H1 (cell line): ENCODE measurements around the gene RIN3. TPM values are rescaled to one million over a fixed set of nuclear protein-coding genes. Genes with fewer than 3 reads are reported as not detected.

ENCODE experiments used
- CTCF ChIA-PET: fragments of 300-600 bp; sonication (Branson Sonifier 250); formaldehyde crosslinking; loops from one replicate; lab custom pipeline; 2021; ENCODE audit not compliant: partially characterized antibody; lab: Charles Lee
- POLR2A ChIA-PET: fragments of 300-600 bp; sonication (Branson Sonifier 250); formaldehyde crosslinking; loops from one replicate; lab custom pipeline; 2021; ENCODE audit warnings: inconsistent platforms; ENCODE audit not compliant: partially characterized antibody; lab: Charles Lee
- DNase-seq, 2 experiments: peaks; one replicate each; pipeline versions ENCODE4 v3.0.0 to v3.0.0-alpha.2; 2010 to 2022; ENCODE audit warnings: low spot score in 2 of 2, low read depth in 1 of 2, mixed read lengths in 1 of 2
- FAIRE-seq: peaks from 2 replicates; lab custom pipeline; 2011; peaks lifted over from hg19 to GRCh38; lab: Jason Lieb, UNC
- H2AFZ ChIP-seq: 2 replicates; pipeline ENCODE4 v1.8.1; 2012; ENCODE audit warnings: low read length, inconsistent platforms
- H2AK5ac ChIP-seq: 2 replicates; pipeline ENCODE4 v1.6.1; 2013; ENCODE audit warnings: low read depth, low read length
- H2BK120ac ChIP-seq: replicated peaks from 2 replicates; pipeline ENCODE3; 2013; ENCODE audit warnings: low read depth, low read length, inconsistent platforms
- H2BK12ac ChIP-seq: 2 replicates; pipeline ENCODE4 v1.6.1; 2013; ENCODE audit warnings: low read depth, low read length
- H2BK15ac ChIP-seq: 2 replicates; pipeline ENCODE4 v1.6.1; 2013; ENCODE audit warnings: low read length
- H2BK20ac ChIP-seq: 2 replicates; pipeline ENCODE4 v1.6.1; 2013; ENCODE audit warnings: low read length
- H2BK5ac ChIP-seq: 2 replicates; pipeline ENCODE4 v1.6.1; 2013; ENCODE audit warnings: low read depth, low read length
- H3K14ac ChIP-seq: 2 replicates; pipeline ENCODE4 v1.6.1; 2013; ENCODE audit warnings: inconsistent platforms; ENCODE audit not compliant: insufficient read length
- H3K18ac ChIP-seq: 2 replicates; pipeline ENCODE4 v1.6.1; 2013; ENCODE audit warnings: low read length; ENCODE audit errors: extremely low read depth
- H3K23ac ChIP-seq: 2 replicates; pipeline ENCODE4 v1.6.1; 2013; ENCODE audit warnings: inconsistent platforms; ENCODE audit not compliant: insufficient read length
- H3K23me2 ChIP-seq: 2 replicates; pipeline ENCODE4 v1.6.1; 2013; ENCODE audit warnings: low read depth, low read length
- H3K27ac ChIP-seq: 2 replicates; pipeline ENCODE4 v1.6.1; 2011; ENCODE audit warnings: low read depth, low read length, inconsistent platforms
- H3K27me3 ChIP-seq, 4 experiments: replicated peaks in 1 of 4; 1 replicate in 1 of 4; 2 replicates in 3 of 4; pipeline versions ENCODE4 v1.6.1 to v1.8.1; 2011 to 2013; ENCODE audit warnings: low read length in 3 of 4, mild to moderate bottlenecking in 3 of 4, inconsistent platforms in 2 of 4, mixed read lengths in 2 of 4, moderate library complexity in 1 of 4; ENCODE audit not compliant: control insufficient read depth in 3 of 4, insufficient read depth in 3 of 4; ENCODE audit errors: extremely low read depth in 1 of 4
- H3K36me3 ChIP-seq, 4 experiments: 2 replicates each; pipeline versions ENCODE4 v1.6.1 to v1.8.1; 2011 to 2013; ENCODE audit warnings: mild to moderate bottlenecking in 4 of 4, low read length in 3 of 4, moderate library complexity in 2 of 4, control low read depth in 1 of 4, inconsistent platforms in 1 of 4; ENCODE audit not compliant: insufficient read depth in 4 of 4, control insufficient read depth in 2 of 4
- H3K4ac ChIP-seq: replicated peaks from 2 replicates; pipeline ENCODE3; 2013; ENCODE audit warnings: low read length, low read depth, mixed read lengths, inconsistent platforms; ENCODE audit not compliant: insufficient read length
- H3K4me1 ChIP-seq, 4 experiments: replicated peaks in 1 of 4; 1 replicate in 1 of 4; 2 replicates in 3 of 4; pipeline versions ENCODE4 v1.6.1 to v1.8.1; 2011 to 2013; ENCODE audit warnings: low read length in 3 of 4, inconsistent platforms in 2 of 4, mixed read lengths in 1 of 4; ENCODE audit not compliant: insufficient read depth in 4 of 4, control insufficient read depth in 3 of 4
- H3K4me2 ChIP-seq, 2 experiments: 2 replicates each; pipeline versions ENCODE4 v1.6.1 to v1.8.1; 2011 to 2013; ENCODE audit warnings: low read depth in 2 of 2, low read length in 2 of 2, control low read depth in 1 of 2, inconsistent platforms in 1 of 2, mild to moderate bottlenecking in 1 of 2; ENCODE audit not compliant: insufficient read depth in 1 of 2
- H3K4me3 ChIP-seq, 4 experiments: fragments of 200-600, 300-600 bp in 1 of 4; sonication (generic), shearing (Covaris generic), sonication (Bioruptor Twin) in 1 of 4; 2 replicates each; pipeline versions ENCODE4 v1.5.1 to v1.8.1; 2011 to 2016; ENCODE audit warnings: low read length in 4 of 4, low read depth in 3 of 4, control low read depth in 2 of 4, inconsistent platforms in 2 of 4, mild to moderate bottlenecking in 2 of 4, mixed read lengths in 1 of 4, moderate library complexity in 1 of 4; ENCODE audit not compliant: insufficient read depth in 2 of 4; ENCODE audit errors: extremely low read depth in 1 of 4
- H3K56ac ChIP-seq: replicated peaks from 2 replicates; pipeline ENCODE3; 2013; ENCODE audit warnings: low read depth, mild to moderate bottlenecking, mixed read lengths, low read length, inconsistent platforms; ENCODE audit not compliant: insufficient read length
- H3K79me1 ChIP-seq: 2 replicates; pipeline ENCODE4 v1.6.1; 2013; ENCODE audit warnings: low read depth, low read length, control low read depth
- H3K79me2 ChIP-seq, 2 experiments: 2 replicates each; pipeline versions ENCODE4 v1.6.1 to v1.8.1; 2012 to 2013; ENCODE audit warnings: low read length in 2 of 2, mild to moderate bottlenecking in 2 of 2, inconsistent platforms in 1 of 2; ENCODE audit not compliant: insufficient read depth in 2 of 2, control insufficient read depth in 1 of 2
- H3K9ac ChIP-seq, 4 experiments: replicated peaks in 1 of 4; 1 replicate in 1 of 4; 2 replicates in 3 of 4; pipeline versions ENCODE4 v1.6.1 to v1.8.1; 2011 to 2013; ENCODE audit warnings: low read depth in 3 of 4, low read length in 3 of 4, control low read depth in 2 of 4, mild to moderate bottlenecking in 2 of 4, moderate library complexity in 2 of 4, inconsistent platforms in 1 of 4; ENCODE audit errors: extremely low read depth in 1 of 4
- H3K9me3 ChIP-seq, 2 experiments: 2 replicates each; pipeline versions ENCODE4 v1.6.1 to v1.8.1; 2012 to 2013; ENCODE audit warnings: mild to moderate bottlenecking in 2 of 2, moderate library complexity in 2 of 2, control low read depth in 1 of 2, inconsistent platforms in 1 of 2, low read depth in 1 of 2, low read length in 1 of 2, mixed read lengths in 1 of 2; ENCODE audit not compliant: insufficient read depth in 2 of 2
- H4K20me1 ChIP-seq, 2 experiments: replicated peaks in 1 of 2; 2 replicates each; pipeline versions ENCODE3 to v1.8.1; 2011 to 2013; ENCODE audit warnings: inconsistent platforms in 2 of 2, low read length in 2 of 2, mild to moderate bottlenecking in 1 of 2; ENCODE audit not compliant: insufficient read depth in 2 of 2, control insufficient read depth in 1 of 2
- H4K5ac ChIP-seq: 2 replicates; pipeline ENCODE4 v1.6.1; 2013; ENCODE audit warnings: low read length, low read depth, mixed read lengths, inconsistent platforms; ENCODE audit not compliant: insufficient read length
- H4K8ac ChIP-seq: 2 replicates; pipeline ENCODE4 v1.8.0; 2013; ENCODE audit warnings: mild to moderate bottlenecking, moderate library complexity, low read length, inconsistent platforms; ENCODE audit not compliant: insufficient read depth; ENCODE audit errors: extremely low read depth
- H4K91ac ChIP-seq: replicated peaks from 2 replicates; pipeline ENCODE3; 2013; ENCODE audit warnings: low read length, mixed read lengths, inconsistent platforms; ENCODE audit not compliant: insufficient read length
- ATF2 ChIP-seq: IDR thresholded peaks from 2 replicates; pipeline ENCODE4 v1.6.1; 2012; ENCODE audit warnings: low read length, inconsistent platforms
- BCL11A ChIP-seq, 2 experiments: IDR thresholded peaks; one replicate each; pipeline ENCODE4 v1.6.1; 2011; ENCODE audit warnings: low read depth in 2 of 2, low read length in 2 of 2, mild to moderate bottlenecking in 2 of 2
- FOSL1 ChIP-seq: IDR thresholded peaks from 2 replicates; pipeline ENCODE4 v1.6.1; 2011; ENCODE audit warnings: mild to moderate bottlenecking, low read depth, low read length, moderate library complexity; ENCODE audit not compliant: insufficient read depth
- KDM4A ChIP-seq: IDR thresholded peaks from one replicate; pipeline ENCODE4 v1.7.1; 2012; ENCODE audit warnings: low read depth, mild to moderate bottlenecking, moderate library complexity, low read length, inconsistent platforms; ENCODE audit not compliant: severe bottlenecking
- PHF8 ChIP-seq: fragments of 200-600 bp; sonication (generic); conservative IDR thresholded peaks from 2 replicates; pipeline ENCODE4 v1.7.1; 2012; ENCODE audit warnings: low read depth, mild to moderate bottlenecking, inconsistent platforms, low read length, moderate library complexity
- SIRT6 ChIP-seq: IDR thresholded peaks from one replicate; pipeline ENCODE4 v1.7.1; 2012; ENCODE audit warnings: low read length, inconsistent platforms
- SIX5 ChIP-seq: IDR thresholded peaks from 2 replicates; pipeline ENCODE4 v1.6.1; 2011; ENCODE audit warnings: mild to moderate bottlenecking, low read depth, low read length
- USF2 ChIP-seq: IDR thresholded peaks from 2 replicates; pipeline ENCODE4 v1.6.1; 2011; ENCODE audit warnings: low read length, improper control_type of control experiment
- WGBS, 2 experiments: shearing (Covaris generic) in 1 of 2; methylation state at CpG; one replicate each; pipeline versions ENCODE4 v1.1.6 to v1.1.7; 2013 to 2015; ENCODE audit warnings: low lambda C conversion rate in 2 of 2, mixed read lengths in 2 of 2, inconsistent platforms in 1 of 2, low coverage in 1 of 2, missing lambda C conversion rate in 1 of 2; ENCODE audit not compliant: insufficient replicate concordance in 2 of 2, insufficient coverage in 1 of 2, insufficient read length in 1 of 2; ENCODE audit errors: extremely low coverage in 1 of 2, missing lambda C conversion rate in 1 of 2; 5-methylcytosine and 5-hydroxymethylcytosine counted together
- polyA plus RNA-seq, 7 experiments: library from polyadenylated mRNA; depleted of rRNA in 3 of 7; stranded (reverse) in 5 of 7; unstranded in 2 of 7; fragments of >200 nt in 5 of 7; fragments of 200-250 nt in 2 of 7; gene quantifications; 1 replicate in 5 of 7; 2 replicates in 1 of 7; 4 replicates in 1 of 7; pipeline versions ENCODE4 v1.2.1 to v1.2.3, GENCODE V29; 2011 to 2013; ENCODE audit warnings: missing spikeins in 2 of 7, mixed read lengths in 2 of 7
- total RNA-seq: library from RNA; stranded (reverse); fragmentation: NEBNext Ultra II Directional; extraction: Animal tissue kit (Norgen Biotek cat#: 25700); gene quantifications from 2 replicates; pipeline ENCODE4 v1.2.1, GENCODE V29; 2021

The RIN3 gene
- total and polyA plus RNA-seq, 2 of the 8 experiments (the other 6 are each of a cell fraction or from before 2014, with no cell fraction given): 0.59 to 1.5 TPM

- ChIA-PET POLR2A (interaction anchor here (1.2 to 1.3 kb wide), 2 partner anchors 10 to 12 kb away, joined by 3 read pairs; no protein-coding TSS in a partner anchor), CTCF (interaction anchor here (0.7 to 6.5 kb wide), 7 partner anchors 9 to 95 kb away, joined by 3 to 39 read pairs (median 4); no protein-coding TSS in a partner anchor)
- Histone ChIP-seq H2BK15ac (no peak overlapping the region), H4K8ac (no peak overlapping the region), H3K23me2 (no peaks in the 10 kb centered on the region; the same call in 1 of the 2 replicates), H3K79me1 (0 out of 2 replicates have a peak, but pooled peaks cover 2% of the 10 kb centered on the region), H3K14ac (no peak overlapping the region), H4K5ac (no peak overlapping the region), H2BK20ac (no peak overlapping the region), H3K18ac (no peak overlapping the region), H3K23ac (no peak overlapping the region), H3K4ac (no peak overlapping the region), H3K27ac (no peak overlapping the region), H3K9me3 (peaks cover 2 to 4% of the 10 kb centered on the region in 2 experiments; a peak in 2 of 4 replicates), H3K36me3 (no peaks in the 10 kb centered on the region), H2AK5ac (no peak overlapping the region), H3K4me1 (no peaks in the 10 kb centered on the region; a peak in 1 of 7 replicates), H4K91ac (no peak overlapping the region), H3K4me2 (no peak overlapping the region), H2BK12ac (no peak overlapping the region), H3K79me2 (no peaks in the 10 kb centered on the region), H2BK5ac (no peak overlapping the region), H3K4me3 (no peak overlapping the region), H3K27me3 (no peaks in the 10 kb centered on the region), H2BK120ac (no peak overlapping the region), H4K20me1 (no peaks in the 10 kb centered on the region), H2AFZ (no peak overlapping the region), H3K9ac (no peak overlapping the region), H3K56ac (no peak overlapping the region)
- 85% methylated on average over 9 of the region's 9 CpGs; no CpG with 5 or more reads in 1 of the 2 experiments for WGBS, 2 experiments
- DNase-seq: no peak
- FAIRE-seq: no peak
- TF ChIP-seq USF2 (no peak), BCL11A (IDR thresholded peaks at IDR 0.05; ENCODE audit: low read depth in 2 of 2, low read length in 2 of 2) (no peak), KDM4A (no peak), FOSL1 (no peak), SIX5 (no peak), ATF2 (no peak), SIRT6 (no peak), PHF8 (no peak)
Measured at GRCh38 chr14:92585981-92586937, 72.7 kb downstream of the RIN3 start.
